HG03025 (cell line): ENCODE measurements around the gene SGPP1.
"Not testable (repeated sequence)": the region's sequence is repeated elsewhere in the genome, so short reads cannot be mapped to it uniquely, and the experiment has no call there.

Experiments used
- ATAC-seq: cut with Tn5 transposase; IDR thresholded peaks from one replicate; pipeline ENCODE4 v1.9.1; 2021; ENCODE audit warnings: mild to moderate bottlenecking, moderate library complexity; ENCODE audit not compliant: unreplicated experiment, low FRiP score

SGPP1 gene

DNA sequence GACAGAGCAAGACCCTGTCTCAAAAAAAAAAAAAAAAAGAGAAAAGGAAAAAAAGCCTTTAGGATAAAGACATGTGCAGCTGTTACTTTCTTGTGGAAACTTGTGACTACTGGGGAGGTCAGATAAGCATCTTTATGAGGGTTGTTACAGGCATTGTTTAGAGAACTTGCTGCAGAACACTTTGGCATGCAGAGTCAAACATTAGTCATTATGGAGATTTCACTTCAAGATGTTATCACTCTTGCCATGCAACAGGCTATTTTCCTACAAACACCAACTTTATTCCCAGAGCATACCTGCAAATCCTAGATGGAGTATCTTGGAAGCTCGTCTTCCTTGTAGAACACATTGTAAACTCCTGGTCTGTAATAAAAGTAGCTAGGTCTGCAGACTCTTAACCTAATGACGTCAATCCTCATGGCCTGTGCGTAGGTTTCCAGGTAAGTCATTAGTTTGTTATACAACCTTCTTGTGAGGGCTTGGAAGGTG is 49.9 kb downstream of the SGPP1 start:
- no peak for ATAC-seq

DNA sequence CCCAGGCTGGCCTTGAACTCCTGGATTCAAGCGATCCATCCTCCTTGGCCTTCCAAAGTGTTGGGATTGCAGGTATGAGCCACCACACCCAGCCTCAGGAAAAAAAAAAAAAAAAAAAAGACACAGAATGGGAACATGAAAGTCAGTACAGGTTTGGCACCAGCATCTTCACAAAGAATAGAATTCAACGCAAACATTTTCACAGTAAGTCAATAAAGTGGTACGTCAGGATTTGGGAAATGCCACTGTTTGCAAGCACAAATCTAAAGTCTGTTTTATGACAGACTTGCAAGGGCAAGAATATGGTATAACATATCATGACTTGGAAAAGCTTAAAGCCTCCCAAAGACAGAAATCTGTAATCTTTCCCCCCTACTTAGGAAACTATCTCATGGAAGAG is 51.2 kb downstream of the SGPP1 start:
- no peak for ATAC-seq

DNA sequence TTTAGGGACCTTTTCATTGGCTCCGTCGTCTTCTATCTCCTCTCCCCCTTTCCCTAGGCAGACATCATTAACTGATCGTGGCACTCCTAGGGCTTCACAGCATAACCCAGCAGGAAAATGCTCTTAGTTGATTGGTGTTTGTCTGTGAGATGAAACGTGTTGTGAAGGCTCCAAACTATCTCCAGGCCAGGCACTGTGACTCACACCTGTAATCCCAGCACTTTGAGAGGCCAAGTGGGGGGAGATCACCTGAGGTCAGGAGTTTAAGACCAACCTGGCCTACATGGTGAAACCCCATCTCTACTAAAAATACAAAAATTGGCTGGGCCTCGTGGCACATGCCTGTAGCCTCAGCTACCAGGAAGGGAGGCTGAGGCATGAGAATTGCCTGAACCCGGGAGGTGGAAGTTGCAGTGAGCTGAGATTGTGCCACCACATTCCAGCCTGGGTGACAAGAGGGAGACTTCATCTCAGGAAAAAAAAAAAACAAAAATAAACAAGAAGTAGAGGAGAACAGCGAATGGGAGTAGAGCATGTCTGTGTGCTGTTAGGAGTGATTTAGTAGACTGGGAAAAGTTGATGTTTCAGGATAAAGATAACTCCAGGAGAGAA is 53.9 kb downstream of the SGPP1 start:
- no peak for ATAC-seq

DNA sequence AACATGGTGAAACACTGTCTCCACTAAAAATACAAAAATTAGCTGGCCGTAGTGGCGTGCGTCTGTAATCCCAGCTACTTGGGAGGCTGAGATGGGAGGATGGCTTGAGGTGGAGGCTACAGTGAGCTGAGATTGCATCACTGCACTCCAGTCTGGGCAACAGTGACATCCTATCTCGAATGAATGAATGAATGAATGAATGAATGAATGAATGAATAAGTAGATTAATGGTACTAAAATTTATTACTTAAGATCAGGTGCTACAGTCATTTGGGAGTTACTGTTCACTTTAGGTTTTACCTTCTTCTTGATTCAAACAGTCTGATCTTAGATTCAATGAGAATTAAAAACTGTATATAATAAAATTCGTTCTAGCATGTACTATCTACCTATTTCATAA is 54.6 kb downstream of the SGPP1 start:
- ATAC-seq: no peak

DNA sequence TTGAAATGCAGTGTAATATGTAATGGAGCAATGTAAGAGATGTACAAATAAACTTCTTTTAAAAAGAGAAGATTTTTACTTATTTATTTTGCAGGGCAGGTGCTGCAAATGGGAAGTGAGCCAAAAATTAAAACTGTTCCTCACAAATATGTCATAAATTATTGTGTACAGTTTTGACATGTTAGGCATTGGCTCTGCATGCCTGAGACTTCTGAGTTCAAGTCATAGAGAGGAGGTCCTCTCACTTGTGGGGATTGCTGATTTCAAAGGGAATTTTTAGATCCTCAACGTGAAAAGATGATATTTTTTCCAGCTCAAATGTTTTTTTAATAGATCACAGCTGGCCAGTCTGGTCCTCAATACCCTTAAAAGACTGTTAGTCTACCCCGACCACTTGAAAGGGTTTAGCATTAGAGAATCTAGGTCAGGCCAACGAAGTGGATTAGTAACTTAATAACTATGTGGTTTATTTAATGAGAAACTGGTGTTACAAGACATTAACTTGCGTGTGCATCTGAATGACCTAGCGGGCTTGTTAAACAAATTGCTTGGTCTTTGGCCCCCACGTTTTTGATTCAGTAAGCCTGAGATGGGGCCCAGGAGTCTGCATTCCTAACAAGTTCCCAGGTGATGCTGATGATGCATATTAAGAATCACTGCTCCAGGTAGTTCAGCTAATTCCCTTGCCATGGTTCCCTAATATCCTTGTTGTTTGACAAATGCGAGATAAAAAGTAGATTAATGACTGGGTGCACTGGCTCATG is 55.3 kb downstream of the SGPP1 start:
- no peak for ATAC-seq

DNA sequence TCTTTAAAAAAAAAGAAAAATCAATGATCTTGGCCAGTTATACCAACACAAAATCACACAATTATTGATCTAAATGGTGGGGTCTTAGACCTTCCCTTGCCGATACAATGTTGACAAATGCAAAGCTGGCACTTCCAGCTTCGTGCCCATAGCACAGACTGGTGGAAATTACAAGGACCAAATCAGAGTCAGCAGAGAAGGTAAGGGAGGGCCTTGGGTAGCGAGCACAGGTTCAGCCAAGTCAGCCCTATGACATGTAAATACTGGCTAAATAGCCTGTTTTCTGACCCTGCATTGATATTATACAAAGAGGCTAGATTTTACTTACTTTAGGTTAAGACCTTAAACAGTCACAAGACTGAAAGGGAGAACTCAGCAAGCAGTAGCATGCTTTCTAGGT is 55.9 kb downstream of the SGPP1 start:
- ATAC-seq: no peak

DNA sequence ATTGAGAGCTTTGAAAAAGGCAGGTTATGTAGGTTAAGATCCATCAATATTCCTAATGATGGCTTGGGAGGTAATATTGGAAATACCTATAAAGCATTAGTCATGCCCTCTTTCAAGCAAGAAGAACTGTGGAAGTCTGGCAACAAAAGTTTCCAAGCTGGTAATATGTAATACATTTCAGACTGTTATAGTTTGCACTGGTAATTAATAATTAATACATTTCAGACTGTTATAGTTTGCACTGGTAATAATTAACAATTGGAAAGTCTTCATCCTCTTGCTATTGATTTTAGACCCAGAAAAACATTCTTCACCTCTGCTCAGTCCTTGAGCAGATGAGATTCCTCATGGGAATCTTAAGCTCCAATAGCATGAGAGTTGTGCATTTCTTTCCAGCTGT is 57.2 kb downstream of the SGPP1 start:
- no peak for ATAC-seq

DNA sequence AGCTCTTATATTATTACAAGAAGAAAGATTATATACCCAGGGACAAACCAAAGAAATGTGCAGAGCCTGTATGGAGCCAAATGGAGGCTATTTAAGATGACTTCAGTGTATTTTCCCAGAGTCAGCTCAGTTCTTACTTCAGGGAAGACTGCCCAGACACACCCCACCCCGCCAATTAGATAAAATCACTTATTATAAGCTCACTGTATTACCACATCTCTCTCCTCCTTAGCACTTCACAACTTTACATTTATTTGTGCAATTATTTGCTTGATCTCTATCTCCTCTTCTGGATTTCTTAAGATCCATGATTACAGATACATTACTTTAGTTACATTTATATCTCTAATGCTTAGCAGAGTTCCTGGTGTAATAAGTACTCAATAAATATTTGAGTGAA is 61.5 kb downstream of the SGPP1 start:
- no peak for ATAC-seq

DNA sequence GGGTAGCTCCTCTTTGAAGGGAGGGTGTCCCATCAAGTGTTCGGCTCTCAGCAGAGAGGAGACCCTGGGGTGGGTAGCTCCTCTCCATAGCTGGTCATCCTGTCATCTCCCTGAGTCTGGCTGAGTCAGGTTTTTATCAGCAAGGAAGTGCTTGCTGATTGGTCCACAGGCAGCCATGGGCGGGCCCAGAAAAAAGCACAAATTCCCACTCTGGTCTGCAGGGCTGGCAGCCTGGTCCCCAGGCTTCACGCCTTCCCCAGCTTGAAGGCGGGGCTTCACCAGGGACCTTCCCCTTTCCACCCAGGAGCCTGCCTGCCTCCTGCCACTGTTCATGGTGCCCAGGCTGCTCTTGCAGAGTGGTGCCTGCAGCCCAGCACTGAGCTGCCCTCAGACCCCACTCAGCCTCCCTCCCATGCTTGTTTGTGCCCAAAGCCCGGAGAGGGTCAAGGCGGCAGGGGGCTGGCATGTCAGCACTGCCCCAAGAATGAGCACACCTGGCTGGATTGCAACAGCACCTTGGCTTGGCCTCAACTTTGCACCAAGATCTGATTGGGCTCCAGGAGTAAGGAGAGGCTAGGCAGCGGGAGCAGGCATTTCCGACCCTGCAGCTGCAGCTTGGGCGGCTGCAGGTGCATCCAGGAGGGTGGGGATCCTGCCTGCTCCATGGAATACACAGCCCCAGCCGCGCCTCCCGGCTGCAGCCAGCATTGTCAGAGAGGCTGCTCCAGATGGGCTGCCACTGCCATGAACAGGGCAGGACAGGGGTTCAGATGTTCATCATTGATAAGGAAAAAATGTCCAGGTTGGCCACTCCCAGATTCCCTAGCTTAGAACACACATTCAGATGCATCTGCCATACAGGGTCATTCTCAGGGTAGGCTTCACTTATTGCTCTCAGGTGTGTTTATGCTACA is 64.2 kb downstream of the SGPP1 start:
- no peak for ATAC-seq

DNA sequence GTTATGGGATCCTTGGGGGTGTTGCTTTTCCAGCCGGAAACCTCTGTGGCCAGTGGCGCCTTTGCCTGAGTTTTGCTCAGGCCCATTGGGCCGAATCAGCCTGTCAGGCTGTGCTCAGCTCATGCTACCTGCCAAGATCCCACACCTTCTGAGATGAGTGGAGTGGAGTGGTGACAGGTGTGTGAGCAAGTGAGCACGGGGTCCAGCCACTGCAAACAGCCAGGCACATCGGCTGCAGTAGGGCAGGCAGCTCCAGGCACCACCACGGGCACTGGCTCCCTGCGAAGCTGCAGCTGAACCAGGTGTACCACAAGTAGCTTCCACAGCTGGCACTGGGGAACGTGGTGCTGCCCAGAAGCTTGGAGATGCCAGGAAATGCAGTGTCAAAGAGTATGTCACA is 65.1 kb downstream of the SGPP1 start:
- no peak for ATAC-seq

DNA sequence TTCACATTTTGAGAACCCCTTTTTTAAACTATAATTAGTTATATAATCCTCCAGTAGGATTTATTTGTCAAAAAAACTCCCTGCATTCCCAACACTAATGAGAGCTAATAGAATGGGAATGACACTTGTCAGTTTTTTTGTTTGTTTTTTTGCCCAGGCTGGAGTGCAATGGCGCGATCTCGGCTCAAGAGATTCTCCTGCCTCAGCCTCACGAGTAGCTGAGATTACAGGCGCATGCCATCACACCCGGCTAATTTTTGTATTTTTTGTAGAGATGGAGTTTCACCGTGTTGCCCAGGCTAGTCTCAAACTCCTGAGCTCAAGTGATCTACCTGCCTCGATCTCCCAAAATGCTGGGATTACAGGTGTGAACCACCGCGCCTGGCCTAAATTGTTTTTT is 66.0 kb downstream of the SGPP1 start:
- not testable (repeated sequence) for ATAC-seq

DNA sequence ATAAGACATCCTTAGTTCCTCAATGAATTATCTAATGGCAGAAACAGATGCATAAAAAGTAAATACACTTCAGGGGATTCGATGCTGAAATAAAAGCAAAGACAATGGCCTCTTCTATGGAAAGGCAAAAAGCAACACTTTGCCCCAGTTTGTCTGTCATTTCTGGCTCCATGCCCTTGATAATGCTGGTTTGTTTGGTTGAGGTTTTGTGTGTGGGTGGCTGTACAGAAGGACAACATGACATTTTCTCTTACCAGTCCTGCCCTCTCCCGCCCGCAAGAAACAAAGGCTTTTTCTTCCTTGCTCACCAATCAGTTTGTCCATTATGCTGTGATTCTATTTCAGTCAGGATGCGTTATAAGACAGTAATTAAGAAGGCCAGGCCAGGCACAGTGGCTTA is 68.1 kb downstream of the SGPP1 start:
- no peak for ATAC-seq

DNA sequence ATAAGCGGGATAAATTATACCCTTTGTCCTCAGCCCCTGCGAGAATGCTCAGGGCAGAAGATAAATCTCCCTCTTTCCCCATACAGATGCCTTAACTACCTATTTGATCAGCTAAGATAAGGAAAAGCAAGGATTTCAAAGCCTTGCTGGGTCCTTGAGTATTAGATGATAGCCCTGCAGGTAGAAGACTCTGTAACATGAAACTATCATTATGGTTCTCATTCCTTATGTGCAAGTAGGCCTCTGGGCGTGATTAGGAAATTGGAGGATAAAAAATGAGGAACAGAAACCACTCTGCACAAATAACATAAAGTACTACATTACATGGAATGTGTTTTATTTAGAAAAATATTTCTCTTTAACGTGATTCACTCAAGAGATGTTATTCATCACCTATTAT is 71.7 kb downstream of the SGPP1 start:
- ATAC-seq: no peak

DNA sequence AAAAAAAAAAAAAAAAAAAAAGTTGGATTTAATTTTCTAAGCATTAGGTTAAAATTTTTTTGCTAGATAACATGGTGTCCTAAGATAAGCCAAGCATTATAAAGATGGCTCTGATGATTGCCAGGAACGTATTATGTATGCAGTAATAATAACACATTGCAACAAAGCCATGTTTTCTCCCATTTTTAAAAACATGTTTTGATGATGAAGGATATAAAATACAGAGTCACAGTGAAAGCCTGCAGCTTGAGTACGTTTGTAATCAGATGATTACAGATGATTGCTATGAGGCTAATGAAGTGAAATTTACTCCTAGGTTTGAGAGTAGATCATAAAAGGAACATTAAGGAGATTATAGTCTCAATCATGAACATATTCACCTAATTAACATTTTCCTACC is 72.9 kb downstream of the SGPP1 start:
- ATAC-seq: no peak

DNA sequence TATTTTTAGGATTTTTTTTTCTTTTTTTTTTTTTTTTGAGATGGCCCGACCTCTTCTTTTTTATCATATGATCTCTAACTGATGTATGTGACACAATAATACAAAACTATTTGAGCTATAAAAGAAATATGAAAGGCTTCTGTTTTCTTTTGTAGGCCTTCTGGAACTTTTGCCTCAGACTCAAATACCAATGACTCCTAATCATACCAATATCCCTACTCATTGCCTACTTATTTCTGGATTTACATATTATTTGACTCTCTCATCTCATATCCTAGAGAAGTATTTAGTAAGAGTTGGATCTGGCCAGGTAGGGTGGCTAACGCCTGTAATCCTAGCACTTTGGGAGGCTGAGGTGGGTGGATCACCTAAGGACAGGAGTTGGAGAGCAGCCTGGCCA is 73.5 kb downstream of the SGPP1 start:
- no peak for ATAC-seq

DNA sequence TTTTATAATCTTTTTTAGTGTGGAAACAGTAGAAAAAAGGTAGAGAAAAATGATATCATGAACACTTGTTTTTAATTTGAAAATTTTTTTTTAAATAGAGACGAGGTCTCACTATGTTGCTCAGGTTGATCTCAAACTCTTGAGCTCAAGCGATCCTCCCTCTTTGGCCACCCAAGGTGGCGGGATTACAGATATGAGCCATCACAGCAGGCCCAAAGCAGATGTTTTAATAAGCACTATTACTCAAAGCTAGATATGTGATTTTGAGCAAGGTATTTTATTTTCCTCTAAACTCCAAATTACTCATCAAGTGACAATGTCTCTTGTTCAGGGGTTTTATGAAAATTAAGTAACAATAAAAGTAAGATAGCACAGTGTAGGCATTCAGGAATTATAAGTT is 75.5 kb downstream of the SGPP1 start:
- ATAC-seq: no peak

DNA sequence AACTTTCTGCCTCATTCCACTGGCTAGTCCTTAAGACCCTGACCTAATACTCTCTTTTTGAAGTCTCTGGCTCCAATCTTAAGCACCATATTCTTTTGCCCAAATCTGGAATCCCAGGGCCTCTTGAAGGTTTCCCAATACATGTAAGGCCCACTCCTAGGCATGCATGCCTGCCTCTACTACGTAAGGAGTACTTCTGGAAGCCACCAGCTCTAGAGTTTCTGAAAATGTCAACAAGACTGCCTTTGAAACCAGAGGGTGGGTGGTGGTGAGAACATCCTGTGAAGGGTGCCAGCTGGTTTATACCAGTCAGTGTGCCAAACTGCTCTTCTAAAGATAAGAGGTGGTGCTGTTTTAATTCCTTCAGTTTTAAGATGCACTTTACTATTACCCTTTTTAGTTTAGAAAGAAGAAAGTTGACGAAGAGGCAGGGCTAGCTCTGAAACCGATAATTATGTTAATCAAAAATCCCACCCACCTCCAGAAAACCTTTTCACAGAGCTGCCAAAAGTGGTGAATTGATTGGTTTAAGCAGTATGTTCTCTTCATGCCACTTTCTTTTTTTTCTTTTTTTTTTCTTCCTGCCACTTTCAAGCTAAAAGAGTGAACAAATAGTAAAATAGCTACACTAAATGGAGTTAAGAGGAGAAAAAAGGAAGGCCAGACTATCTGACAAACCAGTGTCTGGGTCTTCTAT is 77.5 kb downstream of the SGPP1 start:
- no peak for ATAC-seq

DNA sequence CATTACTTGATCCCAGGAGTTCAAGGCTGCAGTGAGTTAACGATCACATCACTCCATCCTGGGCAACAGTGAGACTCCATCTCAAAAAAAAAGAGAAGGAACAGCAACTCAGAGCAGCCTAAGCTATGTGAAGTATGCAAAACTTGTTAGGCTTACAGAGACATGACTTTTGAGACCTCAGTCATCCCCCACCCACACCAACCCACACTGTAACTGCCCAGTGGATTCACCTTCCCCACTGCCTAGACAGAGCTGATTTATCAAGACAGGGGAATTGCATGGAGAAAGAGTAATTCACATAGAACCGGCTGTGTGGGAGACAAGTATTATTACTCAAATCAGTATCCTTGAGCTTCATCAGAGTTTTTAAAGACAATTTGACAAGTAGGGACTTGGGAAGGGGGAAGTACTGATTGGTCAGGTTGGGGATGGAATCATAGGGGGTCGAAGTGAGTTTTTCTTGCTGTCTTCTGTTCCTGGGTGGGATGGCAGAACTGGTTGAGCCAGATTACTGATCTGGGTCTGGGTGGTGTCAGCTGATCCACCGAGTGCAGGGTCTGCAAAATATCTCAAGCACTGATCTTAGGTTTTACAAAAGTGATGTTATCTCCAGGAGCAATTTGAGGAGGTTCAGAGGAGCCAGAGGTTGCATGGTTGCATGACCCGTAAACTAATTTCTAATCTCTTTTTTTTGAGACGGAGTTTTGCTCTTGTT is 80.0 kb downstream of the SGPP1 start:
- ATAC-seq: no peak

DNA sequence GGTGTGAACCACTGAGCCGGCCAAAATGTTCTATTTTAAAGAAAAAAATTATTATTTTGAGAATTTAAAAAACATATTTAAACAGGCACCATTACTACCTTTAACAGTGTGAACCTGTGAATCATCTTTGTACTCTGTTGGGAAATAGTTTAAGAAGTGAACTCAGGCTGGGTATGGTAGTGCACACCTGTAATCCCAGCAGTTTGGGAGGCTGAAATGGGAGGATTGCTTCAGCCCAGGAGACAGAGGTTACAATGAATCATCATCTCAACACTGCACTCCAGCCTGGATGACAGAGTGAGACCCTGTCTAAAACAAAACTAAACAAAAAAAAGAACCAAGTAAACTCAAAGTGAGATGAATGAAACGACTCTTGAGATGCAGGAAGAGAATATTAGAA is 83.1 kb downstream of the SGPP1 start:
- ATAC-seq: no peak
